Iris pigment epithelial cell (primary cell): ENCODE data around the gene PALMD.

Source experiments
- DNase-seq: peaks from one replicate; pipeline ENCODE4 v3.0.0-alpha.2; 2011; ENCODE audit warnings: low read depth

The PALMD gene, protein sequence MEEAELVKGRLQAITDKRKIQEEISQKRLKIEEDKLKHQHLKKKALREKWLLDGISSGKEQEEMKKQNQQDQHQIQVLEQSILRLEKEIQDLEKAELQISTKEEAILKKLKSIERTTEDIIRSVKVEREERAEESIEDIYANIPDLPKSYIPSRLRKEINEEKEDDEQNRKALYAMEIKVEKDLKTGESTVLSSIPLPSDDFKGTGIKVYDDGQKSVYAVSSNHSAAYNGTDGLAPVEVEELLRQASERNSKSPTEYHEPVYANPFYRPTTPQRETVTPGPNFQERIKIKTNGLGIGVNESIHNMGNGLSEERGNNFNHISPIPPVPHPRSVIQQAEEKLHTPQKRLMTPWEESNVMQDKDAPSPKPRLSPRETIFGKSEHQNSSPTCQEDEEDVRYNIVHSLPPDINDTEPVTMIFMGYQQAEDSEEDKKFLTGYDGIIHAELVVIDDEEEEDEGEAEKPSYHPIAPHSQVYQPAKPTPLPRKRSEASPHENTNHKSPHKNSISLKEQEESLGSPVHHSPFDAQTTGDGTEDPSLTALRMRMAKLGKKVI

DNA sequence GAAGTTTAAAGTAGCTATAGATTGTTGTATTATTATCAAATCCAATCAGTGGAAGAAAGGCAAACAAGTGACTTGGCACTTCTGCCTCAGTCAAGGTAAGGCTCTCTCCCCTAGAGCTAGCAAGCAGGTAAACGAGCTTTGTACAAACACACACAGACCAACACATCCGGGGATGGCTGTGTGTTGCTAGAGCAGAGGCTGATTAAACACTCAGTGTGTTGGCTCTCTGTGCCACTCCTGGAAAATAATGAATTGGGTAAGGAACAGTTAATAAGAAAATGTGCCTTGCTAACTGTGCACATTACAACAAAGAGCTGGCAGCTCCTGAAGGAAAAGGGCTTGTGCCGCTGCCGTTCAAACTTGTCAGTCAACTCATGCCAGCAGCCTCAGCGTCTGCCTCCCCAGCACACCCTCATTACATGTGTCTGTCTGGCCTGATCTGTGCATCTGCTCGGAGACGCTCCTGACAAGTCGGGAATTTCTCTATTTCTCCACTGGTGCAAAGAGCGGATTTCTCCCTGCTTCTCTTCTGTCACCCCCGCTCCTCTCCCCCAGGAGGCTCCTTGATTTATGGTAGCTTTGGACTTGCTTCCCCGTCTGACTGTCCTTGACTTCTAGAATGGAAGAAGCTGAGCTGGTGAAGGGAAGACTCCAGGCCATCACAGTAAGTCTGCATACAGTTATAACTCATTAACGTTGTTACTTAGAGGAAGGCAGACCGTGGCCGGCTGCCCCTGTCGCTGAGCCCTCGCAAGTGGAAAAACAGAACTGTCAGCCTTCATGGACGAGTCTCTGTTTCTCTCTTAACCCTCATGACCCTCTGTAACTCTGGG is at the start of gene PALMD:
Gene PALMD (plus strand): TSS at position 415 of the 833 bp plus-strand sequence. CDS start 205 bp downstream, at position 620.
- DNase-seq: peak; percentile 34

DNA sequence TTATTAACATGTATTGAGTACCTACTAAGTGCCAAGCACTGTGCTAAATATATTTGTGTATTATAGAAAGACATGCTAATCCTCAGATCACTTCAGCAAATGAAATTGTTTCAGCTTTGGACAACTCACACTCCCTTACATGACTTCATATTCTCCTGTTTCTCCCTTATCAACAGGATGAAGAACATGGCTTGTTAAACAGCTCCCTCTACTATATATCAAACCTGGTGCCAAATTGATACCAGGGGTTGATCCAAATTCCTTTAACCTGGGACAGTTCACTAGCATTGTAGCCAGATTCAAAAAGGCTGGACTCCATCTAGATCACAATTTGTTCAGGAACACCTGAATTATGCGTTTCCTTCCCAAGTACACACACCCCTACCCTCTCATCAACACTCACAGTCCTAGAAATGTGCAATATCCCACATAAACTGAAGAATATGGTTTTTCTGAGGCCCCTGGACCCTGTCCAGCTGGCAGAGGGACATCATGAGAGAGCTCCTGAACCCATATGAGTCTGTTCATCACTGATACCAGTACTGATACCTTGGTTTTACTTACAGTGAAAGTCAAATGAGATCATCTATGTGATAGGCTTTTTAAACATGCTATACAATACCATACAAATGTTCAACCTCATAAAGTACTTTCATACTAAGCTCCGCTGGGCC is 47.0 kb upstream of the PALMD start:
- DNase-seq: peak; percentile 22

DNA sequence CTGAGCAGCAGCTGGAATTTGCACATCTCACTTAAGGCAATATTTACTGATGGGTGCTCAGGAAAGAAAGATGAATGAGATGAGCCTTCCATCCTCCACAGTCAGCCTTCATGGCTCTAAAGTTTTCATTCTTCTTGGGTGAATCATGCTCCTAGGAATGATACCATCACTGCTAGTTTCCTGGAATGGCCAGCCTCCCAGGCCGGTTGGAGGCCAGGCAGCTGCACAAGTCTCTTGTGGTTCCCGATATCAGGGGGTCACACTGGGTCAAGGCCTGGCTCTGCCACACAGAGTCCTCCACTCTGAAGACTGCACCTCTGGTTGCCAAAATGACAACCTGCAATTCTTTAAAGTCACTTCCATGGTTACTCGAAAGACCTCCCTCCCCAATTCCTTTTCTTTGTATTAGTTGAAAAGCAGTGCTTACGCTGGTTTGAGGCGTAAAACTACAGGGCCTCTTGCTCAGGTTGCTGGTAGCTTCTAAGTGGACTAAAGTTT is 46.2 kb upstream of the PALMD start:
- peak; percentile 94 for DNase-seq

DNA sequence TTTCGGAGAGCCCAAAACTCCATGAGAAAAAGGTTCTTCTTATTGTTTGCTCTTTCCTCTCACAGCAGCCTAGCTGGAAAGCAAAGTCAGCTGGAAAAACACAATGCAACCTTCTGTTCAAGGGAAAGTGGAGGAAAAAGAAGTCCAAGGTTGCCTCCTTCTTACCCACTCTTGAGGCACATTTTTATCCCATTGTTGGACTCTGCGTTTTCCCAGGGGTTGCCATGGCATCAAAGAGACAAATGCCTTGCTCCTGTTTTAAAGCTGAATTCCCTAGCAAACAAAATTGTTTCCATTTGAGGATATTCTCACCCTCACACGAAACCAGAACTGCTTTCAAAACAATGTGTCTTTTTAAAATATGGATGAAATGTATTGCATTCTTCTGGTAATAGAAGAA is 45.1 kb upstream of the PALMD start:
- peak; percentile 7 for DNase-seq

DNA sequence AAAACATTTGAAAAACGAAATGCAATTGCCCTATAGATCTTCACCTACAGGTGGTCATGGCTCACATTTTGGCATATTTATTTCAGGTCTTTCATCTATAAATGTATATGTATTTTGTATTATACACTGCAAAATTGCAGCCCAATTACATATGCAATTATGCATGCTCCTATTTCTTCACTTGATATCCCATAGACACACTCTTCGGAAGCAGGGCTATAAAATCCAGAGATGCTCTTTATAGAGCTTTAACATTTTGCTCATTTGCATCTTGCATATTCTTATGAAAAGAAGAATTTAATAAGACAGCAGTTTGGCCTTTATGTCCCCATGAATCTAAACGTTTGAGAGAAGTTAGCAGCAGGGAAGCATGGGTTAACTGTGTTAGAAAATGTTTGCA is 44.7 kb upstream of the PALMD start:
- no peak for DNase-seq

DNA sequence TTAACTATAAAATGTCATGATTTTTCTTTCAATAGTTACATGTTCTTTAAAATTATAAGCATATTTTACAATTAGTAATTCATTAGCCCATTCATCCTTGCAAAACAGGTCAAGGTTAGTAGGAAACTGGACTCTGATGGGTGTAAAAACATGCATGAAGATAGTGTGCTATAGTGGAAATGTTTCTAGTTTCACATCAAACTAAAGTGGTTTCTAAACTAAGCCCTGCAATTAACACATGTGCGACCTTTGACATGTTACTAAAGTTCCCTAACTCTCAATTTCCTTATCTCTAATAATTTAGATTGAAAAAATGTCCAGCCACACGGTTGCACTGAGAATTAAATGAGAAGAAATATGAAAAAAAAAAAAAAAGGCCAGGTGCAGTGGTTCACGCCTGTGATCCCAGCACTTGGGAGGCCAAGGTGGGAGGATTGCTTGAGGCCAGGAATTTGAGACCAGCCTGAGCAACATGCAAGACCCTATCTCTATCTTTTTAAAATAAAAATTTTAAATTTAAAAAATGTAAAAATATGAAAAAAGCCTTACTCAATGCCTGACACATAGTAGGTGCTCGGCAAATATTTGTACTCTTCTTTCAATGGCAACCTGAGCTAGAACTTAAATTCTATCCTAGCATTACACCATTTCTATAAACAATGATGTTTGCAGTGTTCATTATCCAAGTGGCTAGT is 44.1 kb upstream of the PALMD start:
- DNase-seq: no peak

DNA sequence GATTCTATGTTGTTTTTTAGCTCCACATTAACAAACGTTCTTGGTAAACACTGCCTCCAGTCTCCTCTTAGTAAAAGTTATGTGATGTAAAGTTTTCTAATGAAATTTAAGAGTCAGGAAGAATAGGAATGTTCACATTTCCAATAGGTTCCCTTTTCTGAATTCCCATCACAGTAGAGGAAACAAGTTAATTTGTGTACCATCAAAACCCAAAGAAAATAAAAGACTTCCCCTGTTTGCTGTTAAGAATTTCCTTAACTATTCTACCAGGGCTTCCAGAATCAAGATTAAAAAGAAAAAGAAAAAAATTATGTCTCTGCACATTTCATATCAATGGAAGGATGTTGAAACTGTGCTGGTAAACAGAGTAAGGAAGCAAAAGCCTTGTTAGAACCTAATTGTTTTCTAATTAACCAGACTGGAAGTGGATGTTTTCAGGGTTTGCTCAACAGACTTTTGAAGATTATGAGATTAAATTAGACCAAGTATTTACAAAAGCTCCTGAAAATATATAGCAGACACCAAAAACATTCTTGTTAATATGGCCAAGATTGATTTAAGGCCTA is 43.4 kb upstream of the PALMD start:
- no peak for DNase-seq

DNA sequence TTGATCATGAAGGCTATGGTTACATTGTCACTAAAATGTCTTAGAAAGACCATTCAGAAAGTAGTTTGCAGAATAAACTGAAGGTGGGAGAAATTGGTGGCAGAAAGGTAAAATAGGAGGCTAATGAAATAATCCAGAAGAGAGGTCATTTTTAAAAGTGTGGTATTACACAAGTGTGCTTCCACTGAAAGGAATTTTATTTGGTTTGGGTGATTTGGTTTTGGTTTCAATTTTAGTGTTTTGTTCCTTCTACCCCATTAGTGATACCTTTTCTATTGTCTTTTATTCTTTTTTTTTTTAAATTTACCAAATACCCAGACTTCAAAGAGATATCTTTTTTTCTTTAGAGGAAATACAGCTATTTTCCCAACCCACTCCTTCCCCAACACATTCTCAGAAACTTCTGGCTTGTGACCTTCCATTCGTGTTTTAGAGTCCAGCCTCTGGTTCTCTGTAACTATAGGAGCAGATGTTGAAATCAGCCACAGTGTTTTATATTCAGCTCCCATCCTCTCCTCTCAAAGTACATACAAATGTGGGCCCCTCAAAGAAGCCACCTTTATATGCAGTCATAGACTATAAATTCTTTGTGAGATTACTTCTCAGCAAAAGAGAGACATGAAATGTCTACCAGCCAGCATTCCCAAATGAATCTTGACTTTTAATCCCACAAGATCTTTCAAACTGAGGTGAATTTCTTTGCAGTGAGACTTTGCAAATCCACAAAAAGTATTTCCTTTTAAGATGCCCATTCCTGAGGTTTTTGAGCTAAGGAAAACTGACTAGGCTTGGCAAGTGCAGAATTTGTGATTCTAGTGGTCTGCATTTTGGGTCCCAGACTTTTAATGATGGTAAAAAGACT is 42.0 kb upstream of the PALMD start:
- peak; percentile 30 for DNase-seq

DNA sequence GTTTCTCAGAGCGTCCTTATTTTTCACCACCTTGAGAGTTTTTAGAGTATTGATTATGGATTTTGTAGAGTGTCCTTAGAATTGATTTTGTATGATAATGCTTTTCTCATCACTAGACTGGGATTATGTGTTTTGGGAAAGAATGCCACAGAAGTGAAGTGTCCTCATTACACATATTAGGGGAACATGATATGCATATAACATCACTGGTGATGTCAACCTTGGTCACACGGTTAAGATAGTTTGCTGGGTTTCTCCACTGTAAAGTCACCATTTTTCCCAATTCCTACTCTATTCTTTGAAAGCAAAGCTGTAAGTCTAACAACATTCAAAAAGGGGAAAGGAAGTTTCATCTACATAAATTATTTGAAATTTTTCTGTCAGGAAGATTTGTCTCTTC is 39.6 kb upstream of the PALMD start:
- no peak for DNase-seq

DNA sequence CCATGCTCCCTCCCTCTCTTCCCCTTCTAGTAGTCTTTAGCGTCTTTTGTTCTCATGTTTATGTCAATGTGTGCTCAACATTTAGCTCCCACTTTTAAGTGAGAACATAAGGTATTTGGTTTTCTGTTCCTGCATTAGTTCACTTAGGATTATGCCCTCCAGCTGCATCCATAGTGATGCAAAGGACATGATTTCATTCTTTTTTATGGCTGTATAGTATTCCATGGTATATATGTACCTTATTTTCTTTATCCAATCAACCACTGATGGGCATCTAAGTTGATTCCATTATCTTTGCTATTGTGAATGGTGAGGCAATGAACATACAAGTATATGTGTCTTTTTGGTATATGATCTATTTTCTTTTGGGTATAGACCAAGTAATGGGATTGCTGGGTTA is 38.3 kb upstream of the PALMD start:
- DNase-seq: no peak

DNA sequence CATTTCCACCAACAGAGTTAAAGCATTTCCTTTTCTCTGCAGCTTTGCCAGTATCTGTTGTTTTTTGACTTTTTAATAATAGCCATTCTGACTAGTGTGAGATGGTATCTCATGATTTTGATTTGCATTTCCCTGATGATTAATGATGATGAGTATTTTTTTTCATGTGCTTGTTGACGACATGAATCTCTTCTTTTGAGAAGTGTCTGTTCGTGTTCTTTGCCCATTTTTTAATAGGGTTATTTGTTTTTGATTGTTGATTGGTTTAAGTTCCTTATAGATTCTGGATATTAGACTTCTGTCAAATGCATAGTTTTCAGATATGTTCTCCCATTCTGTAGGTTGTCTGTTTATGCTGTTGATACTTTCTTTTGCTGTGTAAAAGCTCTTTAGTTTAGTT is 37.9 kb upstream of the PALMD start:
- DNase-seq: no peak

DNA sequence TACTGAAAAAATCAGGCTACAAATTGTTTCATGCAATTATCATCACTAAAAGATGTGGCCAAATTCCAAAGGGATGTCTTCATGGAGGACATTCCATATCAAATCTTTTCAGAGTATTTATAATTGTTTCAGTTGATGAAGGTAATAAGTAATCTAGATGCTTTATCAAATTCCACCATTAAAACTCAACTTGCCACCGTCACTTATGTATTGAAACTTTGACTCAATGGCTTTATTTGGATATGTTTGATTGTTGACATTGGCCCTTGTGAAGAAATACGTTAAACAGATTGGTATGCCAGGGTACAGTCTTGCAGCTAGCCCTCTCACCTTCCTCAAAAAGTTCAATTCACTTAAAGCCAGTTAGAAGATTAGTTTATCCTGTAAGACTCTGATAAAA is 32.2 kb upstream of the PALMD start:
- peak; percentile 17 for DNase-seq

DNA sequence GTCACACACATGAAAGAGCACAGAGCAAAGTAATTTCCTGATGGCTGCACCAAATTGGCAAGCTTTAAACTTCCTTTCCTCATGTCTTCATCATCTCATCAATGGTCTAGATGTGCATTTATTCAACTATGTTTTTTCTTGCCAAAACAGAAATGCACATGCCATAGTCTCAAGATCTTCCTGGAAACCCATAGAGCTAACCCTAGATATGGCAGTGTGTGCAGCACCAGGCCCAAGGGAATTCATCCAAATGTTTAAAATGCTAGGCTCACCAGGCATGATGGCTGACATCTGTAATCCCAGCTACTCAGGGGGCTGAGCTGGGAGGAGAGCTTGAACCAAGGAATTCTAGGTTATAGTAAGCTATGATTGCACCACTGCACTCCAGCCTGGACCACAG is 31.2 kb upstream of the PALMD start:
- DNase-seq: no peak

DNA sequence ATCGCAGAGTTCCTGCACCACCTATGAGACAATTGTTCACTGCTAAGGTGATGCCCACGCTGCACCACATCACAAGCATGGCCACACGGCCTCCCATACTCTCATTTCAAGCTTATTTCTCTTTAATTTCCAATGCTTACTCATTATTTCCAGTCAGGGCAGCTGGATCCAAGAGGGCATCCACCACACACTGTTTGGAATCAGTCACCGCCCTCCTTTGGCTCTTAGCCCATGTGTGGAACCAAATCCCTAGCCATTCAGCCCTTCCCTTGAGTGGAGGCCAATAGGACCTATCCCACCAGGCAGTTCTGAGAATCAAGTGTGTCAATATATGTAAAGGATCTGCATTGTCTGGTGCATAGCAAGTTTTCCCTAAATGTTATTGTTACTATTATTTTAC is 26.3 kb upstream of the PALMD start:
- no peak for DNase-seq

DNA sequence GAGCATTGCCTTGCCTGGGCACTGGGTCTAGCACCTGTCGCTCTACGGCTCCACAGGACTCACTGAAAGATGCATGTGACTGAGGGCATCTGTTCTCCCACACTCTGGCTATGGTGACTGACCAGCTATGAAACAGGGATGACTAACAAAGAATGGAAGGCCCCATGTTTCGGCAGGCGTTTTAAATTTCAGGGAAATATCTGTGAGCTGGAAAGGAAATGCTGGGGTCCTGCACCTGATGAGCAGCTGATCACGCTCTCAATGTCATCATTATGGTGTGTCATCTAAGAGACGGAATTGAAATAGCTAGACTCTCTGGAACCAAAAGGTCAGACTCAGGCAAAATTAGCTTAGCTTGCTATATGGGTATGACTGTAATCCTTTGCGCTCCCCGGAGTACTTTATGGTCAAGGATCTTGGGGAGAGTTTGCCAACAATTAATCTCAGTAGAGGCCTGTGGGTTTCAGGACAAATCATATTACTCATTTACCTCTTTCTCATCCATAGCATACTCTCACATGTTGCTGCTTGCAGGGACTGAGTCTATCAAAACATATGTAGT is 24.5 kb upstream of the PALMD start:
- DNase-seq: peak; percentile 8

DNA sequence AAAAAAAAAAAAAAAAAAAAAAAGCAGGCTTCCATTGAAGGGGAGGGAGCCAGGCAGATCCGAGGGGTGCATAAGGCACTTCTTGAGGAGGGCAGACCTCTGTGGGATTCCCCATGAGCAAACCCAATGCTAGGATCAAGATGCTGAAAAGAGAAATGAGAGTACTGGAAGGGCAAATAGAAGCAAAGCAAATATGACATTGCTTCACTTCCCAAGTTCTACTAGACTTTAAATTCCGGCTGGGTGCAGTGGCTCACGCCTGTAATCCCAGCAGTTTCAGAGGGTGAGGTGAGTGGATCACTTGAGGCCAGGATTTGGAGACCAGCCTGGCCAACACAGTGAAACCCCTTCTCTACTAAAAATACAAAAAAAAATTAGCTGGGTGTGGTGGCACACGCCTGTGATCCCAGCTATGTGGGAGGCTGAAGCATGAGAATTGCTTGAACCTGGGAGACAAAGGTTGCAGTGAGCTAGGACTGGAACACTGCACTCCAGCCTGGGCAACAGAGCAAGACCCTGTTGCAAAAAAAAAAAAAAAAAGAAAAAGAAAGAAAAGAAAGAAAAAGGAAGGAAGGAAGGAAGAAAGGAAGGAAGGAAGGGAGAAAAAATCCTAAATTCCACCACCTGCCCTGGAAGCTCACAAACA is 23.1 kb upstream of the PALMD start:
- no peak for DNase-seq

DNA sequence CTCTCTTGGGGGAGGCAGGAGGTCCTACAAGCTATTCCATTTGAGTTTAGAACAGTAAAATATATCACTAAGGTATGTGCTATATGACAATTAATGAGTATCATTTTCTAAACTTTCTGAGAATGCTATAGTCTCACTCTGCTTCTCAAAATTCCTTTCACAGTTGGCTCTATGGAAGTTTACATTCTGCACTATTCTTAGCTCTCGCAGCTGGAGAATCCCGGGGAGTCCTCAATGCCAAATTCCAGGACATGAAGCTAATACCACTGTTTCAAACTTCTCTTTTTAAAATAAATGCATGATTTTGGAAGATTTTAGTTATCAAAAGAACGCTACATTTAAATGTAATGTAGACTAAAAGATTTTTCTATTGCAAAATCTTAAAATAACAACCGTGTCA is 22.4 kb upstream of the PALMD start:
- DNase-seq: no peak

DNA sequence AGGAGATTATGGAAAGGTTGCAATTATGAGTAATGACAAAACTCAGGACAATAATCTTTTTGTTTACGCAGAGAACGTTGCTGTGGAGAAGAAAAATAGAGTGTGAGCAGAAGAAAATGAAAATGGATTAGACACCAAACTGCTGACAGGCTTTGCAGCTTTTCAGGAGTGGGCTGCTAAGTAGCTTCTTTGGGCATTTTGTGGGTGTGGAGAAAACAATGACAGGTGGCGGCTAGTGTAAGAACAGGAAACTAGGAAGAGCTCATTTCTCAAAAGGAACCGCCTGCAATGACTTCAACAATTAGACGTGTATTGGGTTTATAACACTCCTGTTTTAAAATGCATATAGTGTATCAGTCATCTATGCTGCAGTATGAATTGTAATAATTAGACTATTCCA is 18.3 kb upstream of the PALMD start:
- no peak for DNase-seq

DNA sequence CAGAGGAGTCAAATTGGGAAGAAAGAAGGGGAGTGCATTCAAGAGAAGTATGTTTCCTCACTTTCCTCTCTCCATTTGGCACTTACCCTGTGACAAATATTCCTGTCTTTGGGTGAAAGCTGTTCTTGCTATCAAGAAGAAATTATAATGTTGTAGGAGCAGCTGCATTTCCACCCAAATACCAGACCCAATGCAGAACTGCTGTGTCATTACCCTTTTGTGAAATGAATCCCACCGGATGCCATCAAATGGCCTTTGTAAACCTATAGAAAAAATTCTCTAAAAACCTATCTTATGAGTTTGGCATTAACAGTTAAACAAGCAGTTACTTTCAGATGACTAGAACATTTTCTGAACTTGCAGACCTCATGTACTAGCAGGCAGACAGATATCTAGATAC is 16.7 kb upstream of the PALMD start:
- DNase-seq: no peak
